ENCODE measurements around the gene GALNT2. TPM values are rescaled to one million over a fixed set of nuclear protein-coding genes. Genes with fewer than 3 reads are reported as not detected.

The GALNT2 gene
- total and polyA plus RNA-seq, 9 of the 15 experiments (the other 6 are each of a cell fraction or from before 2014, with no cell fraction given), result 1.6 to 106 (median 51.9) TPM

DNA sequence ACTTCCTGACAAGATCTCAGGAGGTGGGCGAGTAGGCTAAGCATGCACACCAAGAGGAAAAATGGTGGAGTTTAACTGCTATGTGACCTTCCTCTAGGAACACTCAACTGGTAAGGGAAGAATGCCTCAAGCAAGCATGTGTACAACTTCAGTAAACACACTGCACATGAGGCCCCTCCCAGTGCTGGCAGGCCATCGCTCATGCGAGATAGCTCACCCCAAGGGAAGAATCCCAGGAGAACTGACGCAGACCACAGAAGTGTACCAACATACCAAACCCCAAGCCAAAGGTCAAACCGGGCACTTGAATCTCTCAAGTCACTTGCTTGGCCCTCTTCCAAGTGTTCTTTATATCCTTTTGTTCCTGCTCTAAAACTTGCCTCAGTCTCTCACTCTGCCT, 40.5 kb upstream of the GALNT2 start:
- no peak for DNase-seq (ENCODE audit: extremely low read depth in 1 of 4, low spot score in 3 of 4)
- Histone ChIP-seq H3K4me1 (replicated peaks in 1 of 2; ENCODE audit: control insufficient read depth in 2 of 2, insufficient read depth in 2 of 2, low read length in 2 of 2) (peaks cover 0 to 11% of the 10 kb centered on the region in 2 experiments; a peak in 3 of 5 replicates), H3K27me3 (ENCODE audit: control insufficient read depth in 2 of 2, insufficient read depth in 2 of 2, low read length in 2 of 2) (peaks cover 10 to 48% of the 10 kb centered on the region in 2 experiments), H3K36me3 (ENCODE audit: control insufficient read depth, insufficient read depth, low read length) (no peaks in the 10 kb centered on the region), H3K27ac (ENCODE audit: extremely low read depth, low read depth, low read length) (no peak overlapping the region), H2AFZ (ENCODE audit: low read depth, low read length) (no peak overlapping the region), H3K9me1 (ENCODE audit: control insufficient read depth, insufficient read depth, low read length) (no peaks in the 10 kb centered on the region), H3K4me2 (ENCODE audit: insufficient read depth, low read length) (no peak overlapping the region), H4K20me1 (replicated peaks; ENCODE audit: control insufficient read depth, insufficient read depth, low read length) (no peaks in the 10 kb centered on the region), H3K79me2 (ENCODE audit: control insufficient read depth, insufficient read depth, low read length) (no peaks in the 10 kb centered on the region), H3K4me3 (no peak overlapping the region), H3K9ac (ENCODE audit: insufficient read depth in 1 of 2, low read depth in 2 of 2, low read length in 2 of 2) (no peak overlapping the region), H3K9me3 (replicated peaks; ENCODE audit: control insufficient read depth, insufficient read depth, low read depth, low read length) (no peaks in the 10 kb centered on the region)
- intact Hi-C loops (cut with micrococcal nuclease) (no loop called here), in situ Hi-C loops (cut with MboI) (no loop called here)
- TF ChIP-seq, protein P1, sequence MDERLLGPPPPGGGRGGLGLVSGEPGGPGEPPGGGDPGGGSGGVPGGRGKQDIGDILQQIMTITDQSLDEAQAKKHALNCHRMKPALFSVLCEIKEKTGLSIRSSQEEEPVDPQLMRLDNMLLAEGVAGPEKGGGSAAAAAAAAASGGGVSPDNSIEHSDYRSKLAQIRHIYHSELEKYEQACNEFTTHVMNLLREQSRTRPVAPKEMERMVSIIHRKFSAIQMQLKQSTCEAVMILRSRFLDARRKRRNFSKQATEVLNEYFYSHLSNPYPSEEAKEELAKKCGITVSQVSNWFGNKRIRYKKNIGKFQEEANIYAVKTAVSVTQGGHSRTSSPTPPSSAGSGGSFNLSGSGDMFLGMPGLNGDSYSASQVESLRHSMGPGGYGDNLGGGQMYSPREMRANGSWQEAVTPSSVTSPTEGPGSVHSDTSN (CRISPR knock-in tag; IDR thresholded peaks at IDR 0.05; ENCODE audit: low read depth), result no peak
- TF ChIP-seq, protein P1 (tag; conservative IDR thresholded peaks at IDR 0.05; ENCODE audit: low read depth), result 0 out of 2 replicates have a peak, but pooled peaks have one; percentile 33
- peak; percentile 35 for TF ChIP-seq NFIC (IDR thresholded peaks at IDR 0.05)
- peak; percentile 63 for TF ChIP-seq MEIS2 (IDR thresholded peaks at IDR 0.05; ENCODE audit: partially characterized antibody)
- no peak for TF ChIP-seq ZNF3 (CRISPR knock-in tag; IDR thresholded peaks at IDR 0.05)
- TF ChIP-seq MAFK (IDR thresholded peaks at IDR 0.05; ENCODE audit: low read length), result no peak
- no peak for TF ChIP-seq CSDE1 (IDR thresholded peaks at IDR 0.05)
- FAIRE-seq, result no peak
- BruUV-seq (replicated peaks), result no TSS peak
- ChIA-PET CTCF (ENCODE audit: low intra/inter-chr PET ratio) (no interaction called here), POLR2A (no interaction called here)
- no peak for ATAC-seq
- WGBS (ENCODE audit: insufficient coverage, low coverage, missing lambda C conversion rate), result 3% methylated on average over 5 of the region's 5 CpGs

Data from K562 (cell line).